H1 (cell line): Measurements from ENCODE around the gene ERC1. TPM values are rescaled to one million over a fixed set of nuclear protein-coding genes. Genes with fewer than 3 reads are reported as not detected.

ENCODE experiments used
- CBX8 ChIP-seq: fragments of 300-800, 300-1000 bp; sonication (generic); IDR thresholded peaks from 2 replicates; pipeline ENCODE4 v1.7.1; 2016; ENCODE audit warnings: low read depth, low read length, borderline replicate concordance
- CEBPB ChIP-seq: IDR thresholded peaks from 2 replicates; pipeline ENCODE4 v1.6.1; 2012; ENCODE audit warnings: low read depth, low read length
- CHD2 ChIP-seq: IDR thresholded peaks from 2 replicates; pipeline ENCODE4 v1.6.1; 2012; ENCODE audit warnings: low read length, improper control_type of control experiment
- EP300 ChIP-seq, 2 experiments: IDR thresholded peaks; 1 replicate in 1 of 2; 2 replicates in 1 of 2; pipeline ENCODE4 v1.6.1; 2011 to 2012; ENCODE audit warnings: low read depth in 2 of 2, low read length in 2 of 2, mild to moderate bottlenecking in 2 of 2, borderline replicate concordance in 1 of 2, inconsistent platforms in 1 of 2, moderate library complexity in 1 of 2
- HDAC2 ChIP-seq, 2 experiments: fragments of 300-600 bp in 1 of 2; sonication (generic) in 1 of 2; IDR thresholded peaks; 2 replicates each; pipeline ENCODE4 v1.6.1; 2011 to 2012; ENCODE audit warnings: low read depth in 2 of 2, low read length in 2 of 2, mild to moderate bottlenecking in 2 of 2, moderate library complexity in 2 of 2, borderline replicate concordance in 1 of 2, inconsistent platforms in 1 of 2
- KDM1A ChIP-seq: fragments of 200-600, 300-600 bp; sonication (generic); IDR thresholded peaks from 2 replicates; pipeline ENCODE4 v1.7.1; 2016; ENCODE audit warnings: mild to moderate bottlenecking, low read length, borderline replicate concordance
- KDM4A ChIP-seq: IDR thresholded peaks from one replicate; pipeline ENCODE4 v1.7.1; 2012; ENCODE audit warnings: low read depth, mild to moderate bottlenecking, moderate library complexity, low read length, inconsistent platforms; ENCODE audit not compliant: severe bottlenecking
- PHF8 ChIP-seq: fragments of 200-600 bp; sonication (generic); conservative IDR thresholded peaks from 2 replicates; pipeline ENCODE4 v1.7.1; 2012; ENCODE audit warnings: low read depth, mild to moderate bottlenecking, inconsistent platforms, low read length, moderate library complexity
- RAD21 ChIP-seq, 2 experiments: IDR thresholded peaks in 1 of 2; conservative IDR thresholded peaks in 1 of 2; 2 replicates each; pipeline ENCODE4 v1.6.1; 2011; ENCODE audit warnings: low read depth in 2 of 2, low read length in 2 of 2, improper control_type of control experiment in 1 of 2, inconsistent platforms in 1 of 2, mild to moderate bottlenecking in 1 of 2, moderate library complexity in 1 of 2
- SIN3A ChIP-seq, 2 experiments: IDR thresholded peaks in 1 of 2; conservative IDR thresholded peaks in 1 of 2; 2 replicates each; pipeline ENCODE4 v1.6.1; 2011 to 2012; ENCODE audit warnings: low read length in 2 of 2, improper control_type of control experiment in 1 of 2, low read depth in 1 of 2, mild to moderate bottlenecking in 1 of 2
- SP1 ChIP-seq: IDR thresholded peaks from 2 replicates; pipeline ENCODE4 v1.6.1; 2011; ENCODE audit warnings: low read depth, low read length
- SP4 ChIP-seq: IDR thresholded peaks from 2 replicates; pipeline ENCODE4 v1.6.1; 2012; ENCODE audit warnings: low read length, inconsistent platforms
- SRF ChIP-seq: IDR thresholded peaks from 2 replicates; pipeline ENCODE4 v1.6.1; 2011; ENCODE audit warnings: mild to moderate bottlenecking, low read depth, low read length, moderate library complexity
- TAF1 ChIP-seq: IDR thresholded peaks from 2 replicates; pipeline ENCODE4 v1.6.1; 2011; ENCODE audit warnings: mild to moderate bottlenecking, low read depth, low read length
- TBP ChIP-seq: IDR thresholded peaks from 2 replicates; pipeline ENCODE4 v1.6.1; 2011; ENCODE audit warnings: low read depth, low read length, improper control_type of control experiment
- TEAD4 ChIP-seq: IDR thresholded peaks from 2 replicates; pipeline ENCODE4 v1.6.1; 2012; ENCODE audit warnings: low read depth, low read length, inconsistent platforms, mixed read lengths
- YY1 ChIP-seq: IDR thresholded peaks from 2 replicates; pipeline ENCODE4 v1.6.1; 2011; ENCODE audit warnings: low read depth, mild to moderate bottlenecking, low read length
- polyA plus RNA-seq, 7 experiments: library from polyadenylated mRNA; depleted of rRNA in 3 of 7; stranded (reverse) in 5 of 7; unstranded in 2 of 7; fragments of >200 nt in 5 of 7; fragments of 200-250 nt in 2 of 7; gene quantifications; 1 replicate in 5 of 7; 2 replicates in 1 of 7; 4 replicates in 1 of 7; pipeline versions ENCODE4 v1.2.1 to v1.2.3, GENCODE V29; 2011 to 2013; ENCODE audit warnings: missing spikeins in 2 of 7, mixed read lengths in 2 of 7
- total RNA-seq: library from RNA; stranded (reverse); fragmentation: NEBNext Ultra II Directional; extraction: Animal tissue kit (Norgen Biotek cat#: 25700); gene quantifications from 2 replicates; pipeline ENCODE4 v1.2.1, GENCODE V29; 2021
- TF ChIP-seq, protein P1 (sequence below): IDR thresholded peaks from 2 replicates; pipeline ENCODE4 v1.6.1; 2011; ENCODE audit warnings: low read depth, mild to moderate bottlenecking, low read length; ENCODE audit not compliant: insufficient read depth
- TF ChIP-seq, protein P2 (sequence below): IDR thresholded peaks from 2 replicates; pipeline ENCODE4 v1.6.1; 2012; ENCODE audit warnings: low read length, inconsistent platforms

Gene ERC1
- total and polyA plus RNA-seq, 2 of the 8 experiments (the other 6 are each of a cell fraction or from before 2014, with no cell fraction given): 7.8 to 45.7 TPM

DNA sequence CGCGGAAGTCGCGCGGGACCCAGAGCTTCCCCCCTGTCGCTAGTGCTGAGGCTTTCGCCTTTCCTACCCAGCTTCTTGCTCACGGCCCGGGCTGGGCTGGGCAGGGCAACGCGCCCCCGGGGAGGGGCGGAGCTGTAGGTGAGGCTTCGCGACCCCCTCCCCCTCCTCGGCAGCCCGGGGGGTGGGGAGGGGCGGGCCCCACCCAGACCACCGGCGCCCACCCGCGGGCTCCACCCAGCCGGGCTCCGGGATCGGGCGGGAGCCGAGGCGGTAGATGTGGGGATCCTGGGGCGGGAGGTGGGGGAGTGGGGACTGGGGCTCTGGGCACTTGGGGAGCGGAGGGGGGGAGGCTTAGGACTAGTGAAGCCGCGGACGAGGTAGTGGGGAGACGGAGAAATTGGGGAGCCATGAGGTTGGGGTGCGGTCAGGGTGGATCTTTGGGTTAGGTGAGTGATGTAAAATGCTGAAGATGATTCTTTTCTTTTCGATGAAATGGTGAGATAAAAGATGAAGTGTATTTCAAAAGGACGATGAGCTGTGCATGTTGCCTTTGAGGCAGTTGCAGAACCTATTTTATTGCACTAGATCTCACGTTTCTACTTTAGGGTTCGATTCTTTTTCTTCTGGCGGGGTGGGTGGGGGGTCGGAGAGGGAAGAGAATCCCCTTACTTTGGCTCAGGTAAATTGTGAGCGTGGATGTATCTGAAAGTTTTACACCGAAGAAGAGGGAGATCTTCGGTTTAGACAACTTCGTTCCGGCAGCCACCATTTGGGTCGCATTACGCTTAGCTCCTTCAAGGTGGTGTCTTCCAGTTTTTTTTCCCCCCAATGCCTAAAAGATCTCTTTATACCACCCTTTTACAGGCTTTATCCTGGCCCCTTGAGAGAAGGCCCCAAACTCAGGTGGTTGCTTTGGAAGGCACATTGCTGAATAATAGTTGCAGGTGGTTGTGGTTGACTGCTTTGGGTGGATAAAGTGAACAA, 619 bp downstream of the ERC1 start (continued):
- no peak for TF ChIP-seq YY1
- no peak for TF ChIP-seq CBX8
- TF ChIP-seq PHF8: peak; percentile 74
- no peak for TF ChIP-seq EP300 (IDR thresholded peaks at IDR 0.05; ENCODE audit: borderline replicate concordance in 1 of 2, low read depth in 2 of 2, low read length in 2 of 2)
- no peak for TF ChIP-seq KDM1A
- TF ChIP-seq, protein P1, sequence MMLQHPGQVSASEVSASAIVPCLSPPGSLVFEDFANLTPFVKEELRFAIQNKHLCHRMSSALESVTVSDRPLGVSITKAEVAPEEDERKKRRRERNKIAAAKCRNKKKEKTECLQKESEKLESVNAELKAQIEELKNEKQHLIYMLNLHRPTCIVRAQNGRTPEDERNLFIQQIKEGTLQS: no peak
- TF ChIP-seq CHD2: no peak
- TF ChIP-seq, protein P2, sequence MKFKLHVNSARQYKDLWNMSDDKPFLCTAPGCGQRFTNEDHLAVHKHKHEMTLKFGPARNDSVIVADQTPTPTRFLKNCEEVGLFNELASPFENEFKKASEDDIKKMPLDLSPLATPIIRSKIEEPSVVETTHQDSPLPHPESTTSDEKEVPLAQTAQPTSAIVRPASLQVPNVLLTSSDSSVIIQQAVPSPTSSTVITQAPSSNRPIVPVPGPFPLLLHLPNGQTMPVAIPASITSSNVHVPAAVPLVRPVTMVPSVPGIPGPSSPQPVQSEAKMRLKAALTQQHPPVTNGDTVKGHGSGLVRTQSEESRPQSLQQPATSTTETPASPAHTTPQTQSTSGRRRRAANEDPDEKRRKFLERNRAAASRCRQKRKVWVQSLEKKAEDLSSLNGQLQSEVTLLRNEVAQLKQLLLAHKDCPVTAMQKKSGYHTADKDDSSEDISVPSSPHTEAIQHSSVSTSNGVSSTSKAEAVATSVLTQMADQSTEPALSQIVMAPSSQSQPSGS: no peak
- no peak for TF ChIP-seq HDAC2 (IDR thresholded peaks at IDR 0.05; ENCODE audit: borderline replicate concordance in 1 of 2, low read depth in 2 of 2, low read length in 2 of 2)
- TF ChIP-seq RAD21 (IDR thresholded peaks at IDR 0.05 in 1 of 2, conservative IDR thresholded peaks at IDR 0.05 in 1 of 2; ENCODE audit: low read depth in 2 of 2, low read length in 2 of 2): no peak
- no peak for TF ChIP-seq TEAD4
- no peak for TF ChIP-seq TBP
- TF ChIP-seq KDM4A: peak; percentile 72
- no peak for TF ChIP-seq SP1
- no peak for TF ChIP-seq CEBPB
- 0 out of 4 replicates have a peak, but pooled peaks of 1 of the 2 experiments have one; percentile 47 for TF ChIP-seq SIN3A (conservative IDR thresholded peaks at IDR 0.05 in 1 of 2, IDR thresholded peaks at IDR 0.05 in 1 of 2; ENCODE audit: low read depth in 1 of 2, low read length in 2 of 2)
- TF ChIP-seq SRF: no peak
- TF ChIP-seq TAF1: no peak
- TF ChIP-seq SP4: no peak
- TF ChIP-seq, all 59 proteins: peak for 5
